H1 (cell line): Measurements from ENCODE around the gene SENP1. TPM values are rescaled to one million over a fixed set of nuclear protein-coding genes. Genes with fewer than 3 reads are reported as not detected.

Experiments used
- CTCF ChIA-PET: fragments of 300-600 bp; sonication (Branson Sonifier 250); formaldehyde crosslinking; loops from one replicate; lab custom pipeline; 2021; ENCODE audit not compliant: partially characterized antibody; lab: Charles Lee
- POLR2A ChIA-PET: fragments of 300-600 bp; sonication (Branson Sonifier 250); formaldehyde crosslinking; loops from one replicate; lab custom pipeline; 2021; ENCODE audit warnings: inconsistent platforms; ENCODE audit not compliant: partially characterized antibody; lab: Charles Lee
- DNase-seq, 2 experiments: peaks; one replicate each; pipeline versions ENCODE4 v3.0.0 to v3.0.0-alpha.2; 2010 to 2022; ENCODE audit warnings: low spot score in 2 of 2, low read depth in 1 of 2, mixed read lengths in 1 of 2
- FAIRE-seq: peaks from 2 replicates; lab custom pipeline; 2011; peaks lifted over from hg19 to GRCh38; lab: Jason Lieb, UNC
- H2AFZ ChIP-seq: 2 replicates; pipeline ENCODE4 v1.8.1; 2012; ENCODE audit warnings: low read length, inconsistent platforms
- H2AK5ac ChIP-seq: 2 replicates; pipeline ENCODE4 v1.6.1; 2013; ENCODE audit warnings: low read depth, low read length
- H2BK120ac ChIP-seq: replicated peaks from 2 replicates; pipeline ENCODE3; 2013; ENCODE audit warnings: low read depth, low read length, inconsistent platforms
- H2BK12ac ChIP-seq: 2 replicates; pipeline ENCODE4 v1.6.1; 2013; ENCODE audit warnings: low read depth, low read length
- H2BK15ac ChIP-seq: 2 replicates; pipeline ENCODE4 v1.6.1; 2013; ENCODE audit warnings: low read length
- H2BK20ac ChIP-seq: 2 replicates; pipeline ENCODE4 v1.6.1; 2013; ENCODE audit warnings: low read length
- H2BK5ac ChIP-seq: 2 replicates; pipeline ENCODE4 v1.6.1; 2013; ENCODE audit warnings: low read depth, low read length
- H3K14ac ChIP-seq: 2 replicates; pipeline ENCODE4 v1.6.1; 2013; ENCODE audit warnings: inconsistent platforms; ENCODE audit not compliant: insufficient read length
- H3K18ac ChIP-seq: 2 replicates; pipeline ENCODE4 v1.6.1; 2013; ENCODE audit warnings: low read length; ENCODE audit errors: extremely low read depth
- H3K23ac ChIP-seq: 2 replicates; pipeline ENCODE4 v1.6.1; 2013; ENCODE audit warnings: inconsistent platforms; ENCODE audit not compliant: insufficient read length
- H3K23me2 ChIP-seq: 2 replicates; pipeline ENCODE4 v1.6.1; 2013; ENCODE audit warnings: low read depth, low read length
- H3K27ac ChIP-seq: 2 replicates; pipeline ENCODE4 v1.6.1; 2011; ENCODE audit warnings: low read depth, low read length, inconsistent platforms
- H3K27me3 ChIP-seq, 4 experiments: replicated peaks in 1 of 4; 1 replicate in 1 of 4; 2 replicates in 3 of 4; pipeline versions ENCODE4 v1.6.1 to v1.8.1; 2011 to 2013; ENCODE audit warnings: low read length in 3 of 4, mild to moderate bottlenecking in 3 of 4, inconsistent platforms in 2 of 4, mixed read lengths in 2 of 4, moderate library complexity in 1 of 4; ENCODE audit not compliant: control insufficient read depth in 3 of 4, insufficient read depth in 3 of 4; ENCODE audit errors: extremely low read depth in 1 of 4
- H3K36me3 ChIP-seq, 4 experiments: 2 replicates each; pipeline versions ENCODE4 v1.6.1 to v1.8.1; 2011 to 2013; ENCODE audit warnings: mild to moderate bottlenecking in 4 of 4, low read length in 3 of 4, moderate library complexity in 2 of 4, control low read depth in 1 of 4, inconsistent platforms in 1 of 4; ENCODE audit not compliant: insufficient read depth in 4 of 4, control insufficient read depth in 2 of 4
- H3K4ac ChIP-seq: replicated peaks from 2 replicates; pipeline ENCODE3; 2013; ENCODE audit warnings: low read length, low read depth, mixed read lengths, inconsistent platforms; ENCODE audit not compliant: insufficient read length
- H3K4me1 ChIP-seq, 4 experiments: replicated peaks in 1 of 4; 1 replicate in 1 of 4; 2 replicates in 3 of 4; pipeline versions ENCODE4 v1.6.1 to v1.8.1; 2011 to 2013; ENCODE audit warnings: low read length in 3 of 4, inconsistent platforms in 2 of 4, mixed read lengths in 1 of 4; ENCODE audit not compliant: insufficient read depth in 4 of 4, control insufficient read depth in 3 of 4
- H3K4me2 ChIP-seq, 2 experiments: 2 replicates each; pipeline versions ENCODE4 v1.6.1 to v1.8.1; 2011 to 2013; ENCODE audit warnings: low read depth in 2 of 2, low read length in 2 of 2, control low read depth in 1 of 2, inconsistent platforms in 1 of 2, mild to moderate bottlenecking in 1 of 2; ENCODE audit not compliant: insufficient read depth in 1 of 2
- H3K4me3 ChIP-seq, 4 experiments: fragments of 200-600, 300-600 bp in 1 of 4; sonication (generic), shearing (Covaris generic), sonication (Bioruptor Twin) in 1 of 4; 2 replicates each; pipeline versions ENCODE4 v1.5.1 to v1.8.1; 2011 to 2016; ENCODE audit warnings: low read length in 4 of 4, low read depth in 3 of 4, control low read depth in 2 of 4, inconsistent platforms in 2 of 4, mild to moderate bottlenecking in 2 of 4, mixed read lengths in 1 of 4, moderate library complexity in 1 of 4; ENCODE audit not compliant: insufficient read depth in 2 of 4; ENCODE audit errors: extremely low read depth in 1 of 4
- H3K56ac ChIP-seq: replicated peaks from 2 replicates; pipeline ENCODE3; 2013; ENCODE audit warnings: low read depth, mild to moderate bottlenecking, mixed read lengths, low read length, inconsistent platforms; ENCODE audit not compliant: insufficient read length
- H3K79me1 ChIP-seq: 2 replicates; pipeline ENCODE4 v1.6.1; 2013; ENCODE audit warnings: low read depth, low read length, control low read depth
- H3K79me2 ChIP-seq, 2 experiments: 2 replicates each; pipeline versions ENCODE4 v1.6.1 to v1.8.1; 2012 to 2013; ENCODE audit warnings: low read length in 2 of 2, mild to moderate bottlenecking in 2 of 2, inconsistent platforms in 1 of 2; ENCODE audit not compliant: insufficient read depth in 2 of 2, control insufficient read depth in 1 of 2
- H3K9ac ChIP-seq, 4 experiments: replicated peaks in 1 of 4; 1 replicate in 1 of 4; 2 replicates in 3 of 4; pipeline versions ENCODE4 v1.6.1 to v1.8.1; 2011 to 2013; ENCODE audit warnings: low read depth in 3 of 4, low read length in 3 of 4, control low read depth in 2 of 4, mild to moderate bottlenecking in 2 of 4, moderate library complexity in 2 of 4, inconsistent platforms in 1 of 4; ENCODE audit errors: extremely low read depth in 1 of 4
- H3K9me3 ChIP-seq, 2 experiments: 2 replicates each; pipeline versions ENCODE4 v1.6.1 to v1.8.1; 2012 to 2013; ENCODE audit warnings: mild to moderate bottlenecking in 2 of 2, moderate library complexity in 2 of 2, control low read depth in 1 of 2, inconsistent platforms in 1 of 2, low read depth in 1 of 2, low read length in 1 of 2, mixed read lengths in 1 of 2; ENCODE audit not compliant: insufficient read depth in 2 of 2
- H4K20me1 ChIP-seq, 2 experiments: replicated peaks in 1 of 2; 2 replicates each; pipeline versions ENCODE3 to v1.8.1; 2011 to 2013; ENCODE audit warnings: inconsistent platforms in 2 of 2, low read length in 2 of 2, mild to moderate bottlenecking in 1 of 2; ENCODE audit not compliant: insufficient read depth in 2 of 2, control insufficient read depth in 1 of 2
- H4K5ac ChIP-seq: 2 replicates; pipeline ENCODE4 v1.6.1; 2013; ENCODE audit warnings: low read length, low read depth, mixed read lengths, inconsistent platforms; ENCODE audit not compliant: insufficient read length
- H4K8ac ChIP-seq: 2 replicates; pipeline ENCODE4 v1.8.0; 2013; ENCODE audit warnings: mild to moderate bottlenecking, moderate library complexity, low read length, inconsistent platforms; ENCODE audit not compliant: insufficient read depth; ENCODE audit errors: extremely low read depth
- H4K91ac ChIP-seq: replicated peaks from 2 replicates; pipeline ENCODE3; 2013; ENCODE audit warnings: low read length, mixed read lengths, inconsistent platforms; ENCODE audit not compliant: insufficient read length
- CREB1 ChIP-seq: IDR thresholded peaks from 2 replicates; pipeline ENCODE4 v1.6.1; 2012; ENCODE audit warnings: inconsistent platforms
- JUN ChIP-seq: IDR thresholded peaks from 2 replicates; pipeline ENCODE4 v1.6.1; 2011; ENCODE audit warnings: low read depth, mild to moderate bottlenecking, improper control_type of control experiment, low read length
- JUND ChIP-seq: IDR thresholded peaks from 2 replicates; pipeline ENCODE4 v1.6.1; 2011; ENCODE audit warnings: mild to moderate bottlenecking, improper control_type of control experiment, low read length
- POLR2A ChIP-seq, 2 experiments: IDR thresholded peaks; 1 replicate in 1 of 2; 2 replicates in 1 of 2; pipeline ENCODE4 v1.6.1; 2011; ENCODE audit warnings: low read depth in 2 of 2, low read length in 2 of 2, mild to moderate bottlenecking in 2 of 2; ENCODE audit errors: control extremely low read depth in 1 of 2
- POU5F1 ChIP-seq: IDR thresholded peaks from 2 replicates; pipeline ENCODE4 v1.6.1; 2011; ENCODE audit warnings: low read depth, mild to moderate bottlenecking, low read length, moderate library complexity
- RFX5 ChIP-seq: IDR thresholded peaks from 2 replicates; pipeline ENCODE4 v1.6.1; 2011; ENCODE audit warnings: low read depth, low read length, improper control_type of control experiment, borderline replicate concordance
- SAP30 ChIP-seq: fragments of 300-600 bp; sonication (generic); IDR thresholded peaks from 2 replicates; pipeline ENCODE4 v1.7.1; 2012; ENCODE audit warnings: low read length, moderate library complexity, mild to moderate bottlenecking, inconsistent platforms; ENCODE audit not compliant: insufficient read depth, insufficient replicate concordance
- SP4 ChIP-seq: IDR thresholded peaks from 2 replicates; pipeline ENCODE4 v1.6.1; 2012; ENCODE audit warnings: low read length, inconsistent platforms
- TAF7 ChIP-seq: optimal IDR thresholded peaks from 2 replicates; pipeline ENCODE3; 2011; ENCODE audit warnings: low read depth, mild to moderate bottlenecking, inconsistent platforms, low read length, moderate library complexity, borderline replicate concordance
- TCF12 ChIP-seq: IDR thresholded peaks from 2 replicates; pipeline ENCODE4 v1.6.1; 2011; ENCODE audit warnings: low read depth, mild to moderate bottlenecking, low read length
- WGBS, 2 experiments: shearing (Covaris generic) in 1 of 2; methylation state at CpG; one replicate each; pipeline versions ENCODE4 v1.1.6 to v1.1.7; 2013 to 2015; ENCODE audit warnings: low lambda C conversion rate in 2 of 2, mixed read lengths in 2 of 2, inconsistent platforms in 1 of 2, low coverage in 1 of 2, missing lambda C conversion rate in 1 of 2; ENCODE audit not compliant: insufficient replicate concordance in 2 of 2, insufficient coverage in 1 of 2, insufficient read length in 1 of 2; ENCODE audit errors: extremely low coverage in 1 of 2, missing lambda C conversion rate in 1 of 2; 5-methylcytosine and 5-hydroxymethylcytosine counted together
- polyA plus RNA-seq, 7 experiments: library from polyadenylated mRNA; depleted of rRNA in 3 of 7; stranded (reverse) in 5 of 7; unstranded in 2 of 7; fragments of >200 nt in 5 of 7; fragments of 200-250 nt in 2 of 7; gene quantifications; 1 replicate in 5 of 7; 2 replicates in 1 of 7; 4 replicates in 1 of 7; pipeline versions ENCODE4 v1.2.1 to v1.2.3, GENCODE V29; 2011 to 2013; ENCODE audit warnings: missing spikeins in 2 of 7, mixed read lengths in 2 of 7
- total RNA-seq: library from RNA; stranded (reverse); fragmentation: NEBNext Ultra II Directional; extraction: Animal tissue kit (Norgen Biotek cat#: 25700); gene quantifications from 2 replicates; pipeline ENCODE4 v1.2.1, GENCODE V29; 2021
- TF ChIP-seq, protein P1 (sequence below), 3 experiments: IDR thresholded peaks; 1 replicate in 2 of 3; 2 replicates in 1 of 3; pipeline versions ENCODE4 v1.5.1 to v1.6.1; 2011; ENCODE audit warnings: low read length in 3 of 3, mild to moderate bottlenecking in 3 of 3, inconsistent platforms in 2 of 3, low read depth in 1 of 3, moderate library complexity in 1 of 3; ENCODE audit not compliant: insufficient read depth in 1 of 3; ENCODE audit errors: control extremely low read depth in 1 of 3
- TF ChIP-seq, protein P2 (sequence below): IDR thresholded peaks from 2 replicates; pipeline ENCODE4 v1.6.1; 2011; ENCODE audit warnings: low read depth, mild to moderate bottlenecking, low read length; ENCODE audit not compliant: insufficient read depth

The SENP1 gene
- total and polyA plus RNA-seq, 2 of the 8 experiments (the other 6 are each of a cell fraction or from before 2014, with no cell fraction given) = 14.2 to 31.5 TPM

DNA sequence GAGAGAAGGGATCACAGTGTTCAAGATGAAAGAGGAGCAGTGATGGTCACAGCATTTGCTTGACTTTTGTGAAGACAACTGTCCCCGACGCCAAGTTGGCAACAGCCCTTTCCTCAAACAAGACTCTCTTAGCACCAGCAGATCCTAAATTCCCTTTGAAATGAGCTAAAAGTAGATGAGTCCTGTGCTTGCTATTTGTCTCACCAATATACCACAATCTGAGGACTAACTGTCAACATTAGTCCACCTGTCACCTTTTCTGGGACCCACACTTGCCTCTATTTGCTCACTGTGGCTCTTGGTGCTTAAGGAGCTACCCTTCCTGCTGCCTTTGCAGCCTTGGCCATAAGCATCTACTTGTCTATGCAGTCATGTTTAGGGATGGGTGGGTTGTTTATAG, 54.2 kb downstream of the SENP1 start:
- Histone ChIP-seq H2BK120ac (no peak overlapping the region), H3K4ac (no peak overlapping the region), H2BK12ac (no peak overlapping the region), H3K14ac (no peak overlapping the region), H2AFZ (no peak overlapping the region), H4K5ac (no peak overlapping the region), H3K36me3 (peaks cover 0 to 21% (median 4%) of the 10 kb centered on the region in 4 experiments; a peak in 4 of 8 replicates), H4K8ac (no peak overlapping the region), H2BK15ac (no peak overlapping the region), H3K23me2 (no peaks in the 10 kb centered on the region), H3K79me2 (no peaks in the 10 kb centered on the region), H2BK5ac (no peak overlapping the region), H3K79me1 (no peaks in the 10 kb centered on the region), H3K4me1 (no peaks in the 10 kb centered on the region), H3K23ac (no peak overlapping the region), H3K27me3 (no peaks in the 10 kb centered on the region), H4K91ac (no peak overlapping the region), H2AK5ac (no peak overlapping the region), H3K56ac (no peak overlapping the region), H3K9ac (no peak overlapping the region), H2BK20ac (no peak overlapping the region), H3K18ac (no peak overlapping the region), H3K4me2 (no peak overlapping the region), H3K27ac (no peak overlapping the region), H4K20me1 (peaks cover 0 to 3% of the 10 kb centered on the region in 2 experiments), H3K4me3 (no peak overlapping the region), H3K9me3 (no peaks in the 10 kb centered on the region)
- FAIRE-seq (no peak), DNase-seq (no peak)
- CTCF ChIA-PET = interaction anchor here (0.6 to 2.0 kb wide), 6 partner anchors 10 to 58 kb away, joined by 3 to 18 read pairs (median 4); no protein-coding TSS in a partner anchor
- WGBS, 2 experiments = 100% methylated on average over 2 of the region's 2 CpGs; no CpG with 5 or more reads in 1 of the 2 experiments
- POLR2A ChIA-PET = interaction anchor here (0.7 to 2.8 kb wide), 2 partner anchors 10 to 46 kb away, joined by 3 to 7 read pairs; no protein-coding TSS in a partner anchor
- TF ChIP-seq, protein P1, sequence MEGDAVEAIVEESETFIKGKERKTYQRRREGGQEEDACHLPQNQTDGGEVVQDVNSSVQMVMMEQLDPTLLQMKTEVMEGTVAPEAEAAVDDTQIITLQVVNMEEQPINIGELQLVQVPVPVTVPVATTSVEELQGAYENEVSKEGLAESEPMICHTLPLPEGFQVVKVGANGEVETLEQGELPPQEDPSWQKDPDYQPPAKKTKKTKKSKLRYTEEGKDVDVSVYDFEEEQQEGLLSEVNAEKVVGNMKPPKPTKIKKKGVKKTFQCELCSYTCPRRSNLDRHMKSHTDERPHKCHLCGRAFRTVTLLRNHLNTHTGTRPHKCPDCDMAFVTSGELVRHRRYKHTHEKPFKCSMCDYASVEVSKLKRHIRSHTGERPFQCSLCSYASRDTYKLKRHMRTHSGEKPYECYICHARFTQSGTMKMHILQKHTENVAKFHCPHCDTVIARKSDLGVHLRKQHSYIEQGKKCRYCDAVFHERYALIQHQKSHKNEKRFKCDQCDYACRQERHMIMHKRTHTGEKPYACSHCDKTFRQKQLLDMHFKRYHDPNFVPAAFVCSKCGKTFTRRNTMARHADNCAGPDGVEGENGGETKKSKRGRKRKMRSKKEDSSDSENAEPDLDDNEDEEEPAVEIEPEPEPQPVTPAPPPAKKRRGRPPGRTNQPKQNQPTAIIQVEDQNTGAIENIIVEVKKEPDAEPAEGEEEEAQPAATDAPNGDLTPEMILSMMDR (IDR thresholded peaks at IDR 0.05; ENCODE audit: control extremely low read depth in 1 of 3, insufficient read depth in 1 of 3, low read depth in 1 of 3, low read length in 3 of 3) = no peak
- TF ChIP-seq POU5F1 = no peak
- TF ChIP-seq SP4 = no peak
- TF ChIP-seq TCF12 = no peak
- no peak for TF ChIP-seq JUND
- no peak for TF ChIP-seq JUN
- TF ChIP-seq, protein P2, sequence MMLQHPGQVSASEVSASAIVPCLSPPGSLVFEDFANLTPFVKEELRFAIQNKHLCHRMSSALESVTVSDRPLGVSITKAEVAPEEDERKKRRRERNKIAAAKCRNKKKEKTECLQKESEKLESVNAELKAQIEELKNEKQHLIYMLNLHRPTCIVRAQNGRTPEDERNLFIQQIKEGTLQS = no peak
- no peak for TF ChIP-seq POLR2A (IDR thresholded peaks at IDR 0.05; ENCODE audit: control extremely low read depth in 1 of 2, low read depth in 2 of 2, low read length in 2 of 2)
- TF ChIP-seq RFX5 = no peak
- TF ChIP-seq TAF7 = no peak
- no peak for TF ChIP-seq CREB1
- no peak for TF ChIP-seq SAP30
